ENCODE data around the gene ZNF69.
"Not testable (repeated sequence)": the region's sequence is repeated elsewhere in the genome, so short reads cannot be mapped to it uniquely, and the experiment has no call there.

DNA sequence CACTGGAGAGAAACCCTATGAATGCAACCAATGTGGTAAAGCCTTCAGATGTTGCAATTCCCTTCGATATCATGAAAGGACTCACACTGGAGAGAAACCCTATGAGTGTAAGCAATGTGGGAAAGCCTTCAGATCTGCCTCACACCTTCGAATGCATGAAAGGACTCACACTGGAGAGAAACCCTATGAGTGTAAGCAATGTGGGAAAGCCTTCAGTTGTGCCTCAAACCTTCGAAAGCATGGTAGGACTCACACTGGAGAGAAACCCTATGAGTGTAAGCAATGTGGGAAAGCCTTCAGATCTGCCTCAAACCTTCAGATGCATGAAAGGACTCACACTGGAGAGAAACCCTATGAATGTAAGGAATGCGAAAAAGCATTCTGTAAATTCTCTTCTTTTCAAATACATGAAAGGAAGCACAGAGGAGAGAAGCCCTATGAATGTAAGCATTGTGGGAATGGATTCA, 62.1 kb downstream of the ZNF69 start:
- TF ChIP-seq, protein P1, sequence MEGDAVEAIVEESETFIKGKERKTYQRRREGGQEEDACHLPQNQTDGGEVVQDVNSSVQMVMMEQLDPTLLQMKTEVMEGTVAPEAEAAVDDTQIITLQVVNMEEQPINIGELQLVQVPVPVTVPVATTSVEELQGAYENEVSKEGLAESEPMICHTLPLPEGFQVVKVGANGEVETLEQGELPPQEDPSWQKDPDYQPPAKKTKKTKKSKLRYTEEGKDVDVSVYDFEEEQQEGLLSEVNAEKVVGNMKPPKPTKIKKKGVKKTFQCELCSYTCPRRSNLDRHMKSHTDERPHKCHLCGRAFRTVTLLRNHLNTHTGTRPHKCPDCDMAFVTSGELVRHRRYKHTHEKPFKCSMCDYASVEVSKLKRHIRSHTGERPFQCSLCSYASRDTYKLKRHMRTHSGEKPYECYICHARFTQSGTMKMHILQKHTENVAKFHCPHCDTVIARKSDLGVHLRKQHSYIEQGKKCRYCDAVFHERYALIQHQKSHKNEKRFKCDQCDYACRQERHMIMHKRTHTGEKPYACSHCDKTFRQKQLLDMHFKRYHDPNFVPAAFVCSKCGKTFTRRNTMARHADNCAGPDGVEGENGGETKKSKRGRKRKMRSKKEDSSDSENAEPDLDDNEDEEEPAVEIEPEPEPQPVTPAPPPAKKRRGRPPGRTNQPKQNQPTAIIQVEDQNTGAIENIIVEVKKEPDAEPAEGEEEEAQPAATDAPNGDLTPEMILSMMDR (IDR thresholded peaks at IDR 0.05; ENCODE audit: poor library complexity) = not testable (repeated sequence)
- TF ChIP-seq EZH2 (IDR thresholded peaks at IDR 0.05; ENCODE audit: borderline replicate concordance); EZH2phosphoT487 (IDR thresholded peaks at IDR 0.05; ENCODE audit: low read depth, severe bottlenecking, unreplicated experiment): not testable (repeated sequence)

All from hepatocyte (in vitro differentiated cells).